ENCODE data around the gene SNORC.
"Not testable (repeated sequence)": the region's sequence is repeated elsewhere in the genome, so short reads cannot be mapped to it uniquely, and the experiment has no call there.

The SNORC gene

DNA sequence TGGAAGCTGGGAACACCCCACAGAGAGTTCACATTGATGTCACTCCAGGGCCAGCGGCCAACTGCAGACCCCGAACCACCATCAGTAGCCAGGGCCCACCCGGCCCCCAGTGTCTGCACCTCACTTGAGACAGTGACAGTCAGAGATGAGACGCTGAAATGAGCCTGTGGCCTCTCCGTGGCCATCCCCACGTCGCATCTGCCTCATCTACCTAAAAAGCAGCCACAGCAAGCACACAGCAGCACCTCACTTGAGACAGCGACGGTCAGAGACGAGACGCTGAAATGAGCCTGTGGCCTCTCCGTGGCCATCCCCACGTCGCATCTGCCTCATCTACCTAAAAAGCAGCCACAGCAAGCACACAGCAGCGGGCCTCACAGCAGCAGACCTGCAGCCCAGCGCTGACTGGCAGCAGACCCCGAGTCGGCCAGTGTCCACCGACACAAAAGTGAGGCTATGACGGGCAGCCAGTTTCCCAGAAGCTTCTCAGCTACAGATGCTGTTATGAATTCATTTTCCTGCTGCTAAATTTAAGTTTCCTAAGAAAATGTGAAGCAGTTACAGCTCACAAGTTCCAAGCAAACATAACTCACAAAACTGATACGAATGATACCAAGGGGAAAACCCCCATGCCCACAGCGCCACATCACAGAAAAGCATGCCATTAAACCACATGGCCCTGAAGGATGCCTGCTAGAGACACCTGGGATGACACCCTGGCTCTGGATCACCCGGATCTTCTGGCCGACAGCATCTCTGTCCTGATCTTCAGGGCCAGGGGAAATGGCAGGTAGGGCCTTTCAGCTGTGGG, 27.7 kb downstream of the SNORC start:
- no peak for DNase-seq

GRCh38 chr2:232898592-232899543, 28.8 kb downstream of the SNORC start:
- DNase-seq = no peak

GRCh38 chr2:232900811-232901735, 31.0 kb downstream of the SNORC start:
- DNase-seq = no peak

DNA sequence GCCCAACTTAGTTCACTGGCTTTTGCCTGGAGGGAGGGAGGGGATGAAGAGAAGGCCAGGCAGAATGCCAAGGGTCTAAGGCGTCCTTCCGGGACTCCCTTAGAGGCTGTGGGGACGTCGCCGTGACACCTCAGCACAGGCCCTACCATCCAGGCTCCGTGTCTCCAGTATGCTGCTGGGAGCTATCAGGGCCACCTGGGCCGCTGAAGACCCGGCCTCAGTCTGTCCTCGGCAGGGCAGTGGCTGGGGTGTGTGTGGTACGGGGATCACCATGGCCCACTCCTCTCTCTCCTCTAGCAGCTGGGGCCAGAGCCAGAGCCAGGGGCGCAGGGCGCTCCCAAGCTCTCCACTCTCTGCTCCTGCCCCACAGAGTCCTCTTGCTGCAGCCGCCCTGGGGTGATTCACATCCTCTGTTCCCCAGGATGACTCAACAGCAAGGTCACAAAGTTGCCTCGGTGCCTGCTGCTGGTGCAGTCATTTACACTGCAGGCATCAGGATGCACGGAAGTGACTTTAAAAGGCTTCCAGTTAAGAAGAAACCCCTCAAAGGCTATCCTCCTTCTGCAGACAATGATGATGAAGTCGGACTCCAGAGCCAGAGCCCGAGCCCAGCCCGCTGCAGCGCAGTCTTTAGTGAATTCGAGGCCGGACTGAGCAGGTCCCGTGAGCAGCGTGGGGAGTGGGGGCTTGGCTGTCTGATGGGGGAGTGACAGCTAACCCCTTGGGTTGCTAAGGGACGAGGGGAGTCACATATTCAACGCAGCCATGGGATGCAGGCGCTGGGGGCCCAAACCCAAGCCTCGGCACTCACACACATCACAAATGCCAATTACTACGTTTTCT, 31.9 kb downstream of the SNORC start:
- no peak for DNase-seq

GRCh38 chr2:232903989-232904388, 33.9 kb downstream of the SNORC start:
- no peak for DNase-seq

GRCh38 chr2:232906867-232907717, 37.0 kb downstream of the SNORC start:
- DNase-seq = not testable (repeated sequence)

GRCh38 chr2:232907718-232908085, 37.6 kb downstream of the SNORC start:
- not testable (repeated sequence) for DNase-seq

- DNase-seq = no peak
These were observed 38.6 kb downstream of the SNORC start for GRCh38 chr2:232908695-232909094.

DNA sequence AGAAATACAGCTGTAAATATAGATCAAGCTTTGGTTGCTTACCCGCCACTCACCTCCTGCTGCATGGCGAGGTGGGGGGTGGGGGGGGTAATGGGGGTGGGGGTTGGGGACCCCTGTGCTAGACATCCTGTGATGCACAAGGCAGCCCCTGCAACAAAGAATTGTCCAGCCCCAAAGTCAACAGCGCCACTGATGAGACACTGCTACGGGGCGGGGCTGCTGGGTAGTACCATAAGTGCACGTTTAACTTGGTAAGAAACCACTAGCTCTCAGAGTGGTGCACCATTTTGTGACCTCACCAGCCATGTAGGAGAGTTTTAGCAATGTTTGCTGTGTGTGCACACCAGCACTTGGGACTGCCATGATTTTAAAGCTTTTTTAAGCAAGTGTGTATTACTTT, 40.3 kb downstream of the SNORC start:
- no peak for DNase-seq

DNA sequence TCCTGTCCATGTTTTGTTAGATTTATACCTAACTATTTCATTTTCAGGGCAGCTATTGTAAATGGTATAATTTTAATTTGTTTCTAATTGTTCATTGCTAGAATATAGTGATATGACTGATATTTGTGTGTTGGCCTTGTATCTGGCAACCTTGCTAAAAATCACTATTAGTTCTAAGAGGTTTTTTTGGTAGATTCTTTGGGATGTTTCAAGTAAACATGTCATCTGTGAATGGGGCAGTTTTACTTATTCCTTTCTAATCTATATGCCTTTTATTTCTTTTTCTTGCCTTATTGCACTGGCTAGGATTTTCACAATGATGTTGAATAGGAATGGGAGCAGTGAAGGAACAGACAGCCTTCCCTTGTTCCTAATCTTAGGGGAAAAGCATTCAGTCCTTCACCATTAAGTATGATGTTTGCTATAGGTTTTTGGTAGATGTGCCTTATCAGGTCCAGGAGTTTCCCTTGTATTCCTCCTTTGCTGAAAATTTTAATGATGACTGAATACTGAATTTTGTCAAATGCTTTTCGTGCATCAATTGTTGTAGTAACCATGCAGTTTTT, 41.7 kb downstream of the SNORC start:
- DNase-seq = no peak

DNA sequence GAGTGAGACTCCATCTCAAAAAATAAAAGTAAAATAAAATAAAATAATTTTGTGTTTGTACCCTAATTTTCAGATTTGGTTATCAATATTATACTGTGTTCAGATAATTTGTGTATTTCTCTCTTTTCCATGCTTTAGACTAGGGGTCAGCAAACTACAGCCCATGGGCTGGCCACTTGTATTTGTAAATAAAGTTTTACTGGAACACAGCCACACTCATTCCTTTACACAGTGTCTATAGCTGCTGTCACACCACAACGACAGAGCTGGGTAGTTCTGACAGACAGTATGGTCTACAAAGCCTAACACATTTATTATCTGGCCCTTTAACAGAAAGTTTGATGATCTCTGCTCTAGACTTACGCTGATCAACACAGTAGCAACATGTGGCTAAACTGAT, 43.8 kb downstream of the SNORC start:
- DNase-seq = no peak

DNA sequence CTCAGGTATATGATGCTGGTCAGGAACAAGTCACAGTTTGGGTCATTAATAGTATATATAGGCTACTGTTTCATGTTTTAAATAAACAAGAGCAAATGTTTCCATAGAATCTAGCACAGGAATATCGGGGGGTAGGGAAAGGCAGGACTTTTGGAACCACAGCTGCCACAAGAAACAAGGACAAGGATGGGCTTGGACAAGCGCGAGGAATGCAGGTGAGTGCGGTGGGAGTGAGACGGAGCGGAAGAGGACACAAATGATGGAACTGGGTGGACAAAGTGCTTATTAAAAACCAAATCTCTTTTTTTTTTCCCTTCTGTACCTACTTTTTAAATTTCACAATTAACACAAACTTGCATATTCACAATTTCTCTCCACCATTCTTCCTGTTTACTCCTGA, 49.1 kb downstream of the SNORC start:
- no peak for DNase-seq

DNA sequence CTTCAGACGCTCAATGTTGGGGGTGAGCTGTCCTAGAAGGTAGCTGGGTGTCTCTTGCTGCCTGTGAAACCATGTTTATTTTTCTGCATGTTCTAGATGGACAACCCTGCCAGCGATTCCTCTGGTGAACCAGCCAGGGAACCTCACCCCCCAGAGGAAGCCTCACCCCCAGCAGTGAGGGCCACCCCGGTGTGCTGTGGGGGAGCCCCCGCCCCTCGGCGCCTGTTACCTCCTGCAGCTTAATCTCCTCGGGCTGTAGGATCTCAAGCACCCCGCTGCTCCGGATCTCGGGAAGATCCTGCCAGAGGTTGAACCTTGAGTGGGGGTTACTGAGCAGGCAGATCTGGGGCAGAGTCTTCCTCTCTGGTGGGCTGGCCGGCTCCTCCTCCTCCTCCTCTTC, 50.0 kb downstream of the SNORC start:
- no peak for DNase-seq

DNA sequence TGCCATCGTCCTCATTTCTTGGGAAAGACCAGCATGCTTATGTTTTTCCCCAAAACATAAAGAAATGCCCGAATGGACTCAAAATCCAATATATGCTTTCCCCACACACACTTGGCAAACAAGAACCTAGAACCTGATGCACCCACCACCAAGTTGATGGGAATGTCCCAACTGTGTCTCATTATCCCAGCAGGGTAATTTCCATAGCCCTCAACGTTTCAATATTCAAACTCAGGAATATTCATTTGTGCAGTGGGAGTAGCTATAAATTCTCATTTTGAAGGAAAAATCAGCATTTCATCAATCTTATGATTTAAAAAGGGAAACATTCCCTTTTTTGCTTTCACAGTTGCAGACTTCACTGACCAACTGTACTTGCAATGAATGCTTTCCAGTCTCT, 50.7 kb downstream of the SNORC start:
- no peak for DNase-seq

DNA sequence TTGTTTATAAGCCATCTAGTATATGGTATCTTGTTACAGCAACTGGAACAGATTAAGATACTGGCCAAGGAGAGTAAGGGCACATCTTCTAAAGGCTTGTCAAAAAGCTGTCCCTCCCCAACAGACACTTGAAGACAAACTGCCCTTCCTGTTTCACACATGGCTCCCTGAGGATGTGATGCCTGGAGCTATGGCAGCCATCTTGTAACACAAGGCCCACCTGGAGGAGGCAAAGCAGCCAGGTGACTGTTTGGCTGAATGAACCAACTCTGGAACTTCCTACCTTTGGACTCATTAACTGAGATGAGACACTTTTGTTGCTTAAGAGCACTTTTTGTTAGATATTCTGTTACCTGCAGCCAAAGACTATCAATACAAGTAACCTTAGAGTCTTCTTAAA, 54.4 kb downstream of the SNORC start:
- no peak for DNase-seq

- DNase-seq = no peak
These were observed 55.2 kb downstream of the SNORC start for GRCh38 chr2:232925153-232925820.

DNA sequence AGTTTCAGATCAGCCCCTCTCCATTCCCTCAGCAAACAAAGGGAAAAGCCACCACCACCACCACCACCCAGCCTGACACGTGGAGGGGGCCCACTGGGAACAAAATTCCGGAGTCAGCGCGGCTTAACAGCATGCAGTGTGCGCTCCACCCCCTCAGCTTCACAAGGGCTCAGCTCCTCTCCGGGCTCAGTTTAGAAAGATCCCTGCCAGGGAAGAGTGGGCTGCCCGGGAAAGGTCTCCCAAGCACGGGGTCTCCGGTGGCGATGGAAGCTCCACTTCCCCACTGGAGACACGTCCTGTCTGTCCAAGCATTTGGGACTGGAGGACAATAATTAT, 55.7 kb downstream of the SNORC start:
- DNase-seq = no peak

GRCh38 chr2:232926431-232926939, 56.4 kb downstream of the SNORC start:
- DNase-seq = no peak

DNA sequence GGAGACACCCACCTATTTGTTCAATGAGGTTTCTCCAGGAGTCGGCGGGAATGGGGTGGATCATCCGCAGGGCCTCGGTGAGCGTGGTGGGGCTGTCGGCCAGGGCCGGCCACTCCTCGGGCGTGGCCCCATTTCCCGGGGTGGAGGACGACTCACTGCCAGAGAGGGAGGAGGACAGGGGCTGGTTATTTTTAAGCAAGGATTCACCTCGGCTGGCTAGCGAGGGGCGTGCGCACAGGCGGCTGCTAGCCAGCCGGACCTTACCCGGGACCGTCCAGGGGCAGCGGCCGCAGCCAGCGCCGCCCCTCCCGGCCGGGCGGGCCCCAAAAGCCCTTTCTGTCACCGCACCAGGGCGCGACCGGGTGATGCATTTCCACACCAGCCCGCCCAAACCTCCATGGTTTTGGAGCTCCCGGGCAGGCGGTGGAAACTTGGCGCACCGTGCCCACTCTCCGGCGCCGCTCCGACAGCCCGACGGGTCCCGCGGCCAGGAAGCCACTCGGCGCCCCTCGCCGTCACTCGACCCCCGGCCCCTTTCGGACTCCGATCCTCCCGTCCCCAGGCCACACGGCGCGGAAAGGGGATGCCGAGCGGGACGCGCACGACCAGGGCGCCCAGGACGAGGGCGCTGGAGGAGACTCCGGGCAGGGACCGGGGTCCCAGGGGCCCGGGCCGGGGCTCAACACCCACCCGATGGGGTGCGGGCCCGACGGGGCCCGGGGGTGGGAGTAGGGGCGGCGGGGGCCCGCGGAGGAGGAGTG, 57.1 kb downstream of the SNORC start:
- no peak for DNase-seq
